Sigmoid colon (tissue), 7 donors: ENCODE measurements around the gene PPEF2. TPM values are rescaled to one million over a fixed set of nuclear protein-coding genes. Genes with fewer than 3 reads are reported as not detected.

Experiments
- DNase-seq: peaks from one replicate; pipeline ENCODE4 v3.0.0-alpha.2; 2019
- H3K27ac ChIP-seq, 4 donors: fragments of 200-600 bp; sonication (generic); one replicate each; pipeline ENCODE4 v1.5.1; 2016 to 2019; ENCODE audit warnings: mild to moderate bottlenecking in 1 of 4
- H3K27me3 ChIP-seq, 3 donors: fragments of 200-600 bp; sonication (generic); one replicate each; pipeline ENCODE4 v1.5.1; 2019; ENCODE audit warnings: mild to moderate bottlenecking in 1 of 3
- H3K36me3 ChIP-seq, 4 donors: fragments of 200-600 bp; sonication (generic); one replicate each; pipeline ENCODE4 v1.5.1; 2016 to 2019
- H3K4me1 ChIP-seq, 4 donors: fragments of 200-600 bp; sonication (generic); one replicate each; pipeline ENCODE4 v1.5.1; 2017 to 2019
- H3K4me3 ChIP-seq, 4 donors: fragments of 200-600 bp; sonication (generic); one replicate each; pipeline ENCODE4 v1.5.1; 2017 to 2019; ENCODE audit warnings: mild to moderate bottlenecking in 2 of 4, moderate library complexity in 1 of 4
- H3K9me3 ChIP-seq, 4 donors: fragments of 200-600 bp in 3 of 4; sonication (generic) in 3 of 4; one replicate each; pipeline versions ENCODE4 v1.5.1 to v1.6.1; 2013 to 2019
- EP300 ChIP-seq, 4 donors: sonication (generic); formaldehyde crosslinking; IDR thresholded peaks; one replicate each; pipeline ENCODE4 v1.6.1; 2017; ENCODE audit warnings: antibody characterized with exemption in 4 of 4
- POLR2A ChIP-seq, 2 donors: fragments of 450-650 bp; IDR thresholded peaks; one replicate each; pipeline ENCODE4 v1.6.1; 2016; ENCODE audit warnings: antibody characterized with exemption in 2 of 2, mild to moderate bottlenecking in 2 of 2, moderate library complexity in 2 of 2
- POLR2AphosphoS5 ChIP-seq, 4 donors: sonication (generic); formaldehyde crosslinking; IDR thresholded peaks; one replicate each; pipeline ENCODE4 v1.6.1; 2017; ENCODE audit warnings: antibody characterized with exemption in 4 of 4
- WGBS, 2 donors: extraction: QIAGEN DNeasy Blood & Tissue Kit; methylation state at CpG; one replicate each; pipeline ENCODE4 v1.1.7; 2013; 5-methylcytosine and 5-hydroxymethylcytosine counted together
- intact Hi-C: fragments of 100-400 bp; cut with DNase I; formaldehyde crosslinking; loops from one replicate; pipeline ENCODE4 v1.15.1; 2023
- polyA plus RNA-seq, 3 donors: library from polyadenylated mRNA; stranded (reverse); fragments of 200-250 nt; gene quantifications; one replicate each; pipeline ENCODE4 v1.2.3, GENCODE V29; 2013
- total RNA-seq, 4 donors: library from RNA; depleted of rRNA; stranded (reverse); fragments of >200 nt; gene quantifications; one replicate each; pipeline ENCODE4 v1.1.0, GENCODE V29; 2016
- TF ChIP-seq, protein P1 (sequence below), 4 experiments: fragments of 450-650 bp in 3 of 4; fragments of 200-600 bp in 1 of 4; IDR thresholded peaks; one replicate each; pipeline ENCODE4 v1.5.1; 2016 to 2019; ENCODE audit warnings: antibody characterized with exemption in 4 of 4, mild to moderate bottlenecking in 3 of 4, moderate library complexity in 2 of 4
- donor health status: healthy with polysubstance abuse.
- donor health status: Bipolar disorder and iron deficiency.
- donor health status: healthy.

Gene PPEF2
- total and polyA plus RNA-seq, 7 donors: 0.03 to 0.33 (median 0.28) TPM; not detected in 4

DNA sequence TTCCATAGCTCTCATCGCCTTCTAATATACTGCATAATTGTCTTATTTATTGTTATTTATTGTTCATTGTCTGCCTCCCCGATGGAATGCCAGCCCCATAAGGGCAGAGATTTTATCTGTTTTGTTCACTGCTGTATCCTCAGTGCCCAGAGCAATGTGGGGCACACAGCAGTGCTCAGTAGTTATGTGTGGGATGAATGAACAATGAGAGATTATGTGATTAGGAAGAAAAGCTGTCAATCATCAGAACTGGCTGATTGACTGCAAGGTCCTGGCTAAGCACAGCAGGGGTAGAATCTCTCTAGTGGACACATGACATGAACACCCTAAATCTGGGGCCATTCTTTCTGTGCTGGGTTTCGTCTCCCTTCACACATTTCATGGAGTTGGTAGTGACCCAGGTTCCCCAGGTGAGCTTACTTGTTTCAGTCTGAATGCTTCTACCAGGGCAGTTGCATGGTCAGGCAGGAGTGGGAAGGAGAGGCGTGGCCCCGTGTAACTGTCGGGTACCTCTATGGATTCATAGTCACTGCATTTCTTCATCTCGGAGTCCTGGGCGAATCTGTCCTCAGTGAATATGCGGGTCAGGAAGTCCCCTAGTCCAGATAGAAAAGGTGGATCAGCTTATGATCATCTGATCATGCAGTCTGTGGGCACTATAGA is 12.6 kb downstream of the PPEF2 start:
- H3K4me3 ChIP-seq: no peak overlapping the region
- 87 to 88% methylated on average over 9 of the region's 9 CpGs for WGBS, 2 donors
- TF ChIP-seq, protein P1, sequence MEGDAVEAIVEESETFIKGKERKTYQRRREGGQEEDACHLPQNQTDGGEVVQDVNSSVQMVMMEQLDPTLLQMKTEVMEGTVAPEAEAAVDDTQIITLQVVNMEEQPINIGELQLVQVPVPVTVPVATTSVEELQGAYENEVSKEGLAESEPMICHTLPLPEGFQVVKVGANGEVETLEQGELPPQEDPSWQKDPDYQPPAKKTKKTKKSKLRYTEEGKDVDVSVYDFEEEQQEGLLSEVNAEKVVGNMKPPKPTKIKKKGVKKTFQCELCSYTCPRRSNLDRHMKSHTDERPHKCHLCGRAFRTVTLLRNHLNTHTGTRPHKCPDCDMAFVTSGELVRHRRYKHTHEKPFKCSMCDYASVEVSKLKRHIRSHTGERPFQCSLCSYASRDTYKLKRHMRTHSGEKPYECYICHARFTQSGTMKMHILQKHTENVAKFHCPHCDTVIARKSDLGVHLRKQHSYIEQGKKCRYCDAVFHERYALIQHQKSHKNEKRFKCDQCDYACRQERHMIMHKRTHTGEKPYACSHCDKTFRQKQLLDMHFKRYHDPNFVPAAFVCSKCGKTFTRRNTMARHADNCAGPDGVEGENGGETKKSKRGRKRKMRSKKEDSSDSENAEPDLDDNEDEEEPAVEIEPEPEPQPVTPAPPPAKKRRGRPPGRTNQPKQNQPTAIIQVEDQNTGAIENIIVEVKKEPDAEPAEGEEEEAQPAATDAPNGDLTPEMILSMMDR (IDR thresholded peaks at IDR 0.05): no peak
- no peak for TF ChIP-seq POLR2A (IDR thresholded peaks at IDR 0.05)
- TF ChIP-seq POLR2AphosphoS5 (IDR thresholded peaks at IDR 0.05): no peak
- no peak for TF ChIP-seq EP300 (IDR thresholded peaks at IDR 0.05)
- no peak for DNase-seq
- H3K36me3 ChIP-seq: no peaks in the 10 kb centered on the region
- no peak overlapping the region for H3K27ac ChIP-seq
- intact Hi-C loops: no loop called here
- H3K9me3 ChIP-seq: no peaks in the 10 kb centered on the region
- H3K27me3 ChIP-seq: no peaks in the 10 kb centered on the region
- H3K4me1 ChIP-seq: no peaks in the 10 kb centered on the region

DNA sequence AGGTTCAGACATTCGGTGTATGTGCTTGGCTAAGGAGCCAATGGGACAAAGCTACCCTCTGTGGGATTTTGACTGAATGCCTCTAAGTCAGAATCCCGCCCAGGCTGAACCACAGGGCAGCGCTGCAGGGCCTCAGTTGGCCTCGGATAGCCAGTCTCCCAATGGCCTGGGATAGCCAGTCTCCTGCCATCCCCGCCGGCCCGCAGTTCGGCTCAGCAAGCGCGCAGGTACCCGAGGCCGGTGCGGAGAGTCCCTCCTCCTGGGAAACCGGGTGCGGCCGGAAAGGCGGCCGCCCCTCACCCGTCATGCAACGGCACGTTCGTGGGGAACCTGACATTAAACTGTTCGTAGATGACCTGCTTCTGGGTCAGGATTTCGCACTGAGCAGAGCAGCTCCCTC is 16.1 kb downstream of the PPEF2 start:
- intact Hi-C loops: no loop called here
- Histone ChIP-seq H3K4me1 (no peaks in the 10 kb centered on the region), H3K36me3 (no peaks in the 10 kb centered on the region), H3K27ac (no peak overlapping the region), H3K4me3 (no peak overlapping the region), H3K27me3 (no peaks in the 10 kb centered on the region), H3K9me3 (no peaks in the 10 kb centered on the region)
- TF ChIP-seq POLR2A (IDR thresholded peaks at IDR 0.05): no peak
- no peak for TF ChIP-seq EP300 (IDR thresholded peaks at IDR 0.05)
- TF ChIP-seq, protein P1 (IDR thresholded peaks at IDR 0.05): no peak
- no peak for TF ChIP-seq POLR2AphosphoS5 (IDR thresholded peaks at IDR 0.05)
- DNase-seq: no peak
- WGBS, 2 donors: 70 to 71% methylated on average over 24 of the region's 24 CpGs

DNA sequence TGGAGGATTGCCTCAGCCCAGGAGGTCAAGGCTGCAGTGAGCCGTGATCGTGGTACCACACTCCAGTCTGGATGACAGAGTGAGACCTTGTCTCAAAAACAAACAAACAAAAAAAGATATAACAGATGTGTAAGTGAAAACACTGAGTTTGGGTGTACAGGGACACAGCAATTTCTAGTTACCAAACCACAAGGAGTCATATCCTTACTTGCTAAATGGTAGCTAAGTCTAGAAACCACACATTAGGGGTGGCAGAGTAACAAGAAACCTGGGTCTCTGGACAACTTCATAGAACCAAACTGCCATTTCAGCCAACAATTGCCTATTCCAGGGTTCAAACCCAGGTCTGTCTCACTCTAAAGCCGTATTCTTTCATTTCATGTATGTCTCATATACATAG is 20.8 kb downstream of the PPEF2 start:
- no peaks in the 10 kb centered on the region for H3K36me3 ChIP-seq
- TF ChIP-seq POLR2AphosphoS5 (IDR thresholded peaks at IDR 0.05): no peak
- no peak for TF ChIP-seq POLR2A (IDR thresholded peaks at IDR 0.05)
- TF ChIP-seq, protein P1 (IDR thresholded peaks at IDR 0.05): no peak
- no peak for TF ChIP-seq EP300 (IDR thresholded peaks at IDR 0.05)
- no peak overlapping the region for H3K27ac ChIP-seq
- WGBS, 2 donors: 90 to 93% methylated on average over 3 of the region's 3 CpGs
- H3K27me3 ChIP-seq: no peaks in the 10 kb centered on the region
- no peak for DNase-seq
- no peaks in the 10 kb centered on the region for H3K4me1 ChIP-seq
- intact Hi-C loops: no loop called here
- H3K9me3 ChIP-seq: no peaks in the 10 kb centered on the region
- H3K4me3 ChIP-seq: no peak overlapping the region

DNA sequence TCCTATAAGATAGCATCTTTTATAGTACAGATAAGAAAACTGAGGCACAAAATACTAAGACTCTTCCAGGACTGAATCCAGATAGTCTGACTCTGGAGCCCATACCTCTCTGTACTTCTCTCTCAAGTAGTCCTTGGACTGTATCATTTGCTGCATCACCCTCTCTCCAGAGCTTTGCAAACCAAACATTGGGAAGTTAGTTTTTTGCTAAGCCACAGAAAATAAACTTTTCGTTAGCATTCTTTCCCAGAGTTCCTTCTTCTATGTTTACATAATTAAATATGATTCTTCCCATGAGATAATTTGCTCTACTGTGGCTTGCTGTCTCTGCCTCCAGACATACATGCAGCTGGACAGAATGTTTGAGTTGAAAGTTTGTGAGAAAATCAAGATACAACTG is 22.0 kb downstream of the PPEF2 start:
- H3K36me3 ChIP-seq: no peaks in the 10 kb centered on the region
- no peak overlapping the region for H3K4me3 ChIP-seq
- no peak overlapping the region for H3K27ac ChIP-seq
- intact Hi-C loops: no loop called here
- no peak for DNase-seq
- no peaks in the 10 kb centered on the region for H3K27me3 ChIP-seq
- TF ChIP-seq POLR2AphosphoS5 (IDR thresholded peaks at IDR 0.05): no peak
- no peak for TF ChIP-seq POLR2A (IDR thresholded peaks at IDR 0.05)
- 38 to 45% methylated on average over 1 of the region's 1 CpG for WGBS, 2 donors
- H3K9me3 ChIP-seq: no peaks in the 10 kb centered on the region
- no peaks in the 10 kb centered on the region for H3K4me1 ChIP-seq

DNA sequence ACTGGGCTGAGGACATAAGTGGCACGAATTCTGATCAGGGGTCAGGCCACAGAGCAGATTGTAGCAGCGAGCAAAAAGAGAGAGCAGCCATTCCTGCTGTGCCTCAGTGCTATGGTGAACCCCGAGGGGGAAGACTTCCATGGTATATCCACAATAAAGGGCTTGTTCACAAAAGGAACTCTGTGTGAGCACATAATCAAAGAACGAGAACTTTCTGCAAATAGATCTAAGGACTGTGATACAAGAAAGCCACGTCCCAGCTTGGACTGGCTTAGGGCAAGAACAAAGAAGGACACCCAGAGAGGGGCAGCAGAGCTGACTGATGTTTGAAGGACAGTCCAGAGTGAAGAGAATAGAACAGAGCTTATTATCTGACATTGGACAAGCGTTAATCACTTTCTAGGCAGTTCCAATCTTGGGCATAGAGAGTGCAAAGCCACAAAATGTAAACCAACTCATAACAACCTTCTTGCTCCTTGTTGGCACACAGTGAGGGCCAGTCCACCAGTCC is 24.0 kb downstream of the PPEF2 start:
- Histone ChIP-seq H3K36me3 (no peaks in the 10 kb centered on the region), H3K27me3 (no peaks in the 10 kb centered on the region), H3K4me3 (no peak overlapping the region), H3K9me3 (no peaks in the 10 kb centered on the region), H3K27ac (no peak overlapping the region), H3K4me1 (no peaks in the 10 kb centered on the region)
- 57 to 64% methylated on average over 6 of the region's 6 CpGs for WGBS, 2 donors
- TF ChIP-seq, protein P1 (IDR thresholded peaks at IDR 0.05): no peak
- no peak for TF ChIP-seq EP300 (IDR thresholded peaks at IDR 0.05)
- no peak for TF ChIP-seq POLR2AphosphoS5 (IDR thresholded peaks at IDR 0.05)
- TF ChIP-seq POLR2A (IDR thresholded peaks at IDR 0.05): no peak
- no peak for DNase-seq
- intact Hi-C loops: no loop called here
